ENCODE data around the gene WAC.

DNA sequence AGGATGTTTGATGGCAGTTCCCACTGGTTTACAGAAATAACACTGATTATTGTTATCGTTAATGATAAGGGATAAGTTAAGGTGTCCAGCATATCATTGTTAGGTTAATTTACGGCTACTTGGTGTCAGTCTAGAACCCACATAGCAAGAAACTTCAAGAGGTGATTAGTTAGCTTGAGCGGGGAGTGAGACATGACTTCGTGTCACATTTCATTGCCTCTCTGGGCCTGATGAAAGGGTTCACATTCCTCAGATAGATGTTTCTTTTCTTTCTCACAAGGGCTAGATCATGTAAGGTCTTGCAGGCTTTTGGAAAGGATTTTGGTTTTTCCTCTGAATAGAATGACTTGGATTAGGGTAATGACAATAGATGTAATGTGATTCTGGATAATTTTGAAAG is 26.7 kb downstream of the WAC start:
- TF ChIP-seq, protein P1, sequence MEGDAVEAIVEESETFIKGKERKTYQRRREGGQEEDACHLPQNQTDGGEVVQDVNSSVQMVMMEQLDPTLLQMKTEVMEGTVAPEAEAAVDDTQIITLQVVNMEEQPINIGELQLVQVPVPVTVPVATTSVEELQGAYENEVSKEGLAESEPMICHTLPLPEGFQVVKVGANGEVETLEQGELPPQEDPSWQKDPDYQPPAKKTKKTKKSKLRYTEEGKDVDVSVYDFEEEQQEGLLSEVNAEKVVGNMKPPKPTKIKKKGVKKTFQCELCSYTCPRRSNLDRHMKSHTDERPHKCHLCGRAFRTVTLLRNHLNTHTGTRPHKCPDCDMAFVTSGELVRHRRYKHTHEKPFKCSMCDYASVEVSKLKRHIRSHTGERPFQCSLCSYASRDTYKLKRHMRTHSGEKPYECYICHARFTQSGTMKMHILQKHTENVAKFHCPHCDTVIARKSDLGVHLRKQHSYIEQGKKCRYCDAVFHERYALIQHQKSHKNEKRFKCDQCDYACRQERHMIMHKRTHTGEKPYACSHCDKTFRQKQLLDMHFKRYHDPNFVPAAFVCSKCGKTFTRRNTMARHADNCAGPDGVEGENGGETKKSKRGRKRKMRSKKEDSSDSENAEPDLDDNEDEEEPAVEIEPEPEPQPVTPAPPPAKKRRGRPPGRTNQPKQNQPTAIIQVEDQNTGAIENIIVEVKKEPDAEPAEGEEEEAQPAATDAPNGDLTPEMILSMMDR (IDR thresholded peaks at IDR 0.05) = no peak
- TF ChIP-seq POLR2AphosphoS5 (IDR thresholded peaks at IDR 0.05) = no peak
